OCI-LY7 (cell line): ENCODE data around the gene BARX1. TPM values are rescaled to one million over a fixed set of nuclear protein-coding genes. Genes with fewer than 3 reads are reported as not detected.

Experiments used
- BruUV-seq: library from RNA; stranded (reverse); fragments of 400-500 nt; replicated peaks from 2 replicates; lab custom pipeline; 2021; lab: Mats Ljungman, UMichigan
- CTCF ChIA-PET: fragments of 300-600 bp; sonication (Branson Sonifier 250); formaldehyde crosslinking; loops from one replicate; lab custom pipeline; 2022; ENCODE audit warnings: antibody characterized with exemption; ENCODE audit not compliant: unreplicated experiment; lab: Charles Lee
- POLR2A ChIA-PET: fragments of 300-600 bp; sonication (Branson Sonifier 250); formaldehyde crosslinking; loops from one replicate; lab custom pipeline; 2022; ENCODE audit warnings: antibody characterized with exemption; lab: Charles Lee
- DNase-seq: peaks from one replicate; pipeline ENCODE4 v3.0.0-alpha.2; 2015; ENCODE audit warnings: low spot score
- H2AFZ ChIP-seq: fragments of 200-600 bp; sonication (generic), shearing (Covaris generic); 2 replicates; pipeline ENCODE4 v1.6.1; 2014; ENCODE audit warnings: mild to moderate bottlenecking, antibody characterized with exemption, low read length, moderate library complexity
- H3K27ac ChIP-seq: fragments of 200-600 bp; sonication (generic); 2 replicates; pipeline ENCODE4 v1.5.1; 2014; ENCODE audit warnings: mixed run types, low read depth, mild to moderate bottlenecking, moderate library complexity, low read length, inconsistent platforms; ENCODE audit not compliant: poor library complexity, severe bottlenecking
- H3K36me3 ChIP-seq: fragments of 200-600 bp; sonication (generic); 2 replicates; pipeline ENCODE4 v1.6.1; 2014; ENCODE audit warnings: mild to moderate bottlenecking, antibody characterized with exemption, low read length, moderate library complexity, mixed read lengths; ENCODE audit not compliant: insufficient read depth
- H3K4me1 ChIP-seq: fragments of 200-600 bp; sonication (generic); 2 replicates; pipeline ENCODE4 v1.5.1; 2014; ENCODE audit warnings: mild to moderate bottlenecking, low read length; ENCODE audit not compliant: insufficient read depth, poor library complexity, severe bottlenecking
- H3K4me2 ChIP-seq: fragments of 200-600 bp; sonication (generic); 2 replicates; pipeline ENCODE4 v1.6.1; 2014; ENCODE audit warnings: mild to moderate bottlenecking, low read length
- H3K4me3 ChIP-seq: fragments of 200-600 bp; sonication (generic); 2 replicates; pipeline ENCODE4 v1.5.1; 2014; ENCODE audit warnings: mild to moderate bottlenecking, low read depth, low read length; ENCODE audit not compliant: poor library complexity, severe bottlenecking
- H3K79me2 ChIP-seq: fragments of 200-600 bp; sonication (generic); 2 replicates; pipeline ENCODE4 v1.6.1; 2016; ENCODE audit warnings: low read depth, mild to moderate bottlenecking, low read length, moderate library complexity, mixed read lengths; ENCODE audit not compliant: insufficient read depth
- H3K9me2 ChIP-seq: fragments of 200-600 bp; sonication (generic); 2 replicates; pipeline ENCODE4 v1.6.1; 2016; ENCODE audit warnings: mild to moderate bottlenecking, low read length, mixed read lengths; ENCODE audit not compliant: insufficient read depth
- H3K9me3 ChIP-seq: fragments of 200-600 bp; sonication (generic); 2 replicates; pipeline ENCODE4 v1.6.1; 2014; ENCODE audit warnings: mild to moderate bottlenecking, mixed run types, low read length, mixed read lengths
- H4K20me1 ChIP-seq: fragments of 200-600 bp; sonication (generic); 2 replicates; pipeline ENCODE4 v1.6.1; 2014; ENCODE audit warnings: mild to moderate bottlenecking, antibody characterized with exemption, low read length, moderate library complexity, mixed read lengths; ENCODE audit not compliant: insufficient read depth
- EZH2phosphoT487 ChIP-seq: fragments of 200-600 bp; sonication (generic); IDR thresholded peaks from 2 replicates; pipeline ENCODE4 v1.6.1; 2018; ENCODE audit warnings: low read depth, borderline replicate concordance, mild to moderate bottlenecking, mixed run types, antibody characterized with exemption, low read length, moderate library complexity, mixed read lengths
- intact Hi-C: fragments of 100-400 bp; cut with micrococcal nuclease; formaldehyde crosslinking; loops from one replicate; pipeline ENCODE4 v1.10.0; 2022; ENCODE audit not compliant: unreplicated experiment
- total RNA-seq, 2 experiments: library from RNA; depleted of rRNA in 1 of 2; stranded (reverse); fragments of >200 nt in 1 of 2; shearing (Covaris generic) in 1 of 2; gene quantifications; 2 replicates each; pipeline ENCODE4 v1.2.3, GENCODE V29; 2014 to 2022
- TF ChIP-seq, protein P1 (sequence below): fragments of 200-600 bp; sonication (generic); conservative IDR thresholded peaks from 2 replicates; pipeline ENCODE4 v1.5.1; 2014; ENCODE audit warnings: mild to moderate bottlenecking, antibody characterized with exemption, low read length, moderate library complexity, mixed read lengths

Gene BARX1
- total RNA-seq, 2 experiments from 2014 or later, result not detected

DNA sequence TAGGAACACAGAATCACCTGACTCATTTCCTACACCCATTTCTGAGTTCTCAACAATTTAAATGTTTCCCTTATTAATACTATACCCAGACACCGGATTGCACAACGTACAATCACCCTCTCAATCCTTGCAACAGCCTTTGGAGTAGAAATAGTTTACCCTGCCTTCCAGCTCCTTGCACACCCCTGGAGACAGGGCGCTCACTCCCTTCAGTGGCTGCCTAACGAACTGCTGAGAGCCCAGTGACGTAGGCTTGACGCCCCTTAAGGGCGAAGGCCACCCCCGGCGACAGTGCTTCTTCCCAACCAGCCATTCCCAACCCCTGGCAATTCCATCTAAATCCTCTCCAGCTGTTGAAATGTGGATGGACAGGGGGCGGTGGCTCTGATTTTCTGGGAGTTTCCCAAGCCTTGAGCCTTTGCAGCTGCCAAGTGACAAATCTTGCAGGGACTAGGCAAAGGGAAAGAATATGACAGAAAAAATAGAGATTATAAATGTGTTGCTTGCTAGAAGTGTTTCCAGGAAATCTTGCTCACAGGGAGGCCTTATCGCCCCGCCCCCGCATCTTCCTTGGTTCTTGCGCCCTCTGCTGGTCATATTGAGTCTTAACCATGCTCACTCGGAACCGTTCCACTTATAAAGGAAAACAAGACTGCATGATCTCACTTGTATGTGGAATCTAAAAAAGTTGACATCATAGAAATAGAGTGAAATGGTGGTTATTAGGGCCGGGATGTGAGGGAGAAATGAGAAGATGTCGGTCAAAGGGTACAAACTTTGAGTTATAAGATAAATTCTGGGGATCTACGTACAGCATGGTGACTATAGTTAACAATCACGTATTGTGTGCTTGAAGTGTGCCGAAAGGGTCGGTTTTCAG is 7.6 kb upstream of the BARX1 start:
- H3K4me1 ChIP-seq, result no peaks in the 10 kb centered on the region
- no peak overlapping the region for H2AFZ ChIP-seq
- H3K4me2 ChIP-seq, result no peak overlapping the region
- no peaks in the 10 kb centered on the region for H3K9me3 ChIP-seq
- TF ChIP-seq EZH2phosphoT487, result no peak
- TF ChIP-seq, protein P1, sequence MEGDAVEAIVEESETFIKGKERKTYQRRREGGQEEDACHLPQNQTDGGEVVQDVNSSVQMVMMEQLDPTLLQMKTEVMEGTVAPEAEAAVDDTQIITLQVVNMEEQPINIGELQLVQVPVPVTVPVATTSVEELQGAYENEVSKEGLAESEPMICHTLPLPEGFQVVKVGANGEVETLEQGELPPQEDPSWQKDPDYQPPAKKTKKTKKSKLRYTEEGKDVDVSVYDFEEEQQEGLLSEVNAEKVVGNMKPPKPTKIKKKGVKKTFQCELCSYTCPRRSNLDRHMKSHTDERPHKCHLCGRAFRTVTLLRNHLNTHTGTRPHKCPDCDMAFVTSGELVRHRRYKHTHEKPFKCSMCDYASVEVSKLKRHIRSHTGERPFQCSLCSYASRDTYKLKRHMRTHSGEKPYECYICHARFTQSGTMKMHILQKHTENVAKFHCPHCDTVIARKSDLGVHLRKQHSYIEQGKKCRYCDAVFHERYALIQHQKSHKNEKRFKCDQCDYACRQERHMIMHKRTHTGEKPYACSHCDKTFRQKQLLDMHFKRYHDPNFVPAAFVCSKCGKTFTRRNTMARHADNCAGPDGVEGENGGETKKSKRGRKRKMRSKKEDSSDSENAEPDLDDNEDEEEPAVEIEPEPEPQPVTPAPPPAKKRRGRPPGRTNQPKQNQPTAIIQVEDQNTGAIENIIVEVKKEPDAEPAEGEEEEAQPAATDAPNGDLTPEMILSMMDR, result peak; percentile 95
- no peaks in the 10 kb centered on the region for H4K20me1 ChIP-seq
- no peaks in the 10 kb centered on the region for H3K9me2 ChIP-seq
- DNase-seq, result peak; percentile 84
- no peak overlapping the region for H3K4me3 ChIP-seq
- BruUV-seq, result no TSS peak
- CTCF ChIA-PET, result no interaction called here
- H3K36me3 ChIP-seq, result no peaks in the 10 kb centered on the region
- H3K79me2 ChIP-seq, result no peaks in the 10 kb centered on the region
- no peak overlapping the region for H3K27ac ChIP-seq
- POLR2A ChIA-PET, result interaction anchor here (0.5 kb wide), 1 partner anchor 505 kb away, joined by 3 read pairs; no protein-coding TSS in a partner anchor
- intact Hi-C loops, result loop anchor here (1.0 to 10.0 kb wide), 2 partner anchors 280 to 858 kb away; no protein-coding TSS in a partner anchor

DNA sequence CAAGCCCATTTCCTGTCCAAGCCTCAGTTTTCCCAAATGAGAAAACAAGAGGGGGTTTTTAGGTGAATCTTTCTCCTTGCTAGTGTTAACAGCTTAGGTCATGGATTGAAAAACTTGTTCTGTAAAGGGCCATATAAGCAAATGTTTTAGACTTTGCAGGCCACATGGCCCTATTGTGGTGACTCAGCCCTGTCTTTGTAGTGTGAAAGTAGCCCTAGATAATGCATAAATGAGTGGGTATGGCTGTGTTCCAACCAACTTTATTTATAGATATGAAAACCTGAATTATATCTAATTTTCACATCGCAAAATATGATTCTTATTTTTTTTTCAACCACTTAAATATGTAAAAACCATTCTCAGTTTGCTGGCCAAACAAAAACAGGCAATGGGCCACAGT is 6.9 kb upstream of the BARX1 start:
- Histone ChIP-seq H2AFZ (no peak overlapping the region), H3K4me1 (no peaks in the 10 kb centered on the region), H3K27ac (no peak overlapping the region), H3K4me3 (no peak overlapping the region), H4K20me1 (no peaks in the 10 kb centered on the region), H3K4me2 (no peak overlapping the region), H3K9me3 (no peaks in the 10 kb centered on the region), H3K79me2 (no peaks in the 10 kb centered on the region), H3K36me3 (no peaks in the 10 kb centered on the region), H3K9me2 (no peaks in the 10 kb centered on the region)
- TF ChIP-seq EZH2phosphoT487, result no peak
- TF ChIP-seq, protein P1, result no peak
- BruUV-seq, result no TSS peak
- ChIA-PET POLR2A (no interaction called here), CTCF (no interaction called here)
- DNase-seq, result no peak
- intact Hi-C loops, result loop anchor here (10.0 kb wide), 1 partner anchor 857 kb away; no protein-coding TSS in a partner anchor
